HFF-Myc (cell line): ENCODE data around the gene METTL9.

Experiments used
- DNase-seq: peaks from one replicate; pipeline ENCODE4 v3.0.0-alpha.2; 2011; ENCODE audit warnings: low read depth; ENCODE audit errors: extremely low read depth
- H3K4me3 ChIP-seq: replicated peaks from 2 replicates; pipeline ENCODE4 v1.5.1; 2011; ENCODE audit warnings: low read depth, mild to moderate bottlenecking, control low read depth, low read length
- TF ChIP-seq, protein P1 (sequence below): IDR thresholded peaks from 2 replicates; pipeline ENCODE4 v1.5.1; 2012; ENCODE audit warnings: mild to moderate bottlenecking, low read depth, low read length, control low read depth; ENCODE audit errors: missing control alignments

METTL9 gene

DNA sequence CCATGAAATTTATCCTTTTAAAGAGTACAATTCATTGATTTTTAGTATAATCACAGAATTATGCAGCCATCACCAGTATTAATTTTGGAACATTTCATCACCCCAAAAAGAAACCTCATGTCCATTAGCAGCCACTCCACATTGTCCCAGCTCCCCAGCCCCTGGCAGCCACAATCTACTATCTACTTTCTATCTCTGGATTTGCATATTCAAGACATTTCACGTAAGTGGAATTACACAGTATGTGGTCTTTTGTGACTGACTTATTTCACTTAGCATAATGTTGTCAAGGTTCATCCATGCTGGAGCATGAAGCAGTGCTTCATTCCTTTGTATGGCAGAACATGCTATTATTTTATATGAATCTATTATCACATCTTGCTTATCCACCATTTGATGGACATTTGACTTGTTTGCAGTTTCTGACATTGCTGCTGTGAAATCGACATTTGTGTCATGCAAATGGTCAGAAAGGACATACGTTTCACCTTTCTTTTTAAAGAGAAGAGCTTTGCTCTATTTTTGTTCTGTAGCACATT lies 10.7 kb downstream of the METTL9 start:
- H3K4me3 ChIP-seq: no peak overlapping the region
- TF ChIP-seq, protein P1, sequence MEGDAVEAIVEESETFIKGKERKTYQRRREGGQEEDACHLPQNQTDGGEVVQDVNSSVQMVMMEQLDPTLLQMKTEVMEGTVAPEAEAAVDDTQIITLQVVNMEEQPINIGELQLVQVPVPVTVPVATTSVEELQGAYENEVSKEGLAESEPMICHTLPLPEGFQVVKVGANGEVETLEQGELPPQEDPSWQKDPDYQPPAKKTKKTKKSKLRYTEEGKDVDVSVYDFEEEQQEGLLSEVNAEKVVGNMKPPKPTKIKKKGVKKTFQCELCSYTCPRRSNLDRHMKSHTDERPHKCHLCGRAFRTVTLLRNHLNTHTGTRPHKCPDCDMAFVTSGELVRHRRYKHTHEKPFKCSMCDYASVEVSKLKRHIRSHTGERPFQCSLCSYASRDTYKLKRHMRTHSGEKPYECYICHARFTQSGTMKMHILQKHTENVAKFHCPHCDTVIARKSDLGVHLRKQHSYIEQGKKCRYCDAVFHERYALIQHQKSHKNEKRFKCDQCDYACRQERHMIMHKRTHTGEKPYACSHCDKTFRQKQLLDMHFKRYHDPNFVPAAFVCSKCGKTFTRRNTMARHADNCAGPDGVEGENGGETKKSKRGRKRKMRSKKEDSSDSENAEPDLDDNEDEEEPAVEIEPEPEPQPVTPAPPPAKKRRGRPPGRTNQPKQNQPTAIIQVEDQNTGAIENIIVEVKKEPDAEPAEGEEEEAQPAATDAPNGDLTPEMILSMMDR: no peak

DNA sequence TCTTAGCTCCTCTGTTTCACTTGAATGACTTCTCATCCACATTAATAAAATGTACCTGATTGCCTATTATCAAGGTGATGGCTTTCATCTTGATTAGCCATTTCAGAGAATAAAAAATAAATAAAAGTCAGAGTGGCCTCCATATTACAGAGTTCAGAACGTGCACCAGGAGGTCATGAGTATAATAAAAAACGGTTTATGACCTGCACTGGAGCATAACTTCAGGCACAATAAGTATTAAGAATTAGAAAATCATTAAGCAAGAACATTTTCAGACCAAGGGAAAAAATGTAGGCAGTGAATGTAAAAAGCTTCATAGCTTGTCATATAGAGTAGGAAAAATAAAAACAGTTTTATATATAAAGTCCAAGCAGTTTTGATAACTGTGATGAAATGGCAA lies 11.4 kb downstream of the METTL9 start:
- H3K4me3 ChIP-seq: no peak overlapping the region
- no peak for DNase-seq
- TF ChIP-seq, protein P1: no peak

More for the DNA sequence above, 10.7 kb downstream of the METTL9 start:
- no peak for DNase-seq

DNA sequence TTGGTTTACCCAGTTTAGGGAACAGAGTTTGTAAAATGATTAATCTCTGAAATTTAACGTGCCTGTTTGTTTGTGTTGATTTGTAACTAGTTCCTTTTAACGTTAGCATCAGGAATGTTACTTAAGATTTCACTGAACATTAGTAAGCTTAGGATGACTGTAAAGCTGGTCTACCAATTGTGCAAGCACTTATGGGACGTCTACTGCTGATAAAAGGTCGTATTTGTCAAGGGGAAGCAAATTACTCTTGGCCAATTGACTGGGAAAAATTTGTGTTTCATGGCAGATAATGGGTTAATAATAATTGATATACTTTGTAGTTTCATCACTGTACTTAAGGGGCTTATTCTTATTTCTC lies 11.8 kb downstream of the METTL9 start:
- TF ChIP-seq, protein P1: no peak
- no peak for DNase-seq
- no peak overlapping the region for H3K4me3 ChIP-seq

DNA sequence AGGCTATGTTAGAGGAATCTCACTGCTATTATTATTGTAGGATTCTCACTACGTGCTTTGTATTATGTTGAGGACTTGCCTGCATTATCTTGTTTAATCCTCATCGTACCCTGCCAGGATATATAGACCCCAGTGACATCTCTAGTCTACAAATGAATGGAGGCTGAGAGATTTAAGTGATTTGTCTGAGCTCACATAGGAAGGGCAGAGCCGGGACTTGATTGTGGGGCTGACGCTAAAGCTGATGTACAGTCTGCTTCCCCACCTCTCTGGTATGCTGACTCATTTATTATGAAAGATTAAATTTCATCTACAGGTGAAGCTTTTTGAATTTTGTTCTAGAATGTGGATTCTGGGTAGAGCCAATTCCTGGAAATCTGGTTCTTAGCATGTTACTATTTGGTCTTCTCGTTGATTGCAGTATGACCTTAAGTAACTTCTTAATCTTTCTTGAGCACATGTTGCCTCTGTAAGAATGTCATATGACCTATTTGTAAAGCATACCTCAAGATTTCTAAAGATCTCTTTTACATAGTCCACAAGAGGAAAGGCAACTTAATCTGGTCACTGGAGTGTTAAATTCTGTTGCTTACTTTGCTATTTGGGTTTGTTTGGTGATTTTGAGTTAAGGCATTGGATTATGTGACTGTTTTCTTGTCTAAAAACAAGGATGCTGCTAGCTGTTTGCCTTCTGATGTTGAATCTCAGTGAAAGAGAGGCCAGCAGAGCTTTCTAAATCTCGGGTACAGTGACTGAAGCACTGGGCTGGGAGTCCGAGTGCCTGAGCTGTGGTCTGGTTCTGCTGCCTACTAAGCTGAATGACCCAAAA lies 12.4 kb downstream of the METTL9 start:
- TF ChIP-seq, protein P1: no peak
- H3K4me3 ChIP-seq: no peak overlapping the region
- no peak for DNase-seq

DNA sequence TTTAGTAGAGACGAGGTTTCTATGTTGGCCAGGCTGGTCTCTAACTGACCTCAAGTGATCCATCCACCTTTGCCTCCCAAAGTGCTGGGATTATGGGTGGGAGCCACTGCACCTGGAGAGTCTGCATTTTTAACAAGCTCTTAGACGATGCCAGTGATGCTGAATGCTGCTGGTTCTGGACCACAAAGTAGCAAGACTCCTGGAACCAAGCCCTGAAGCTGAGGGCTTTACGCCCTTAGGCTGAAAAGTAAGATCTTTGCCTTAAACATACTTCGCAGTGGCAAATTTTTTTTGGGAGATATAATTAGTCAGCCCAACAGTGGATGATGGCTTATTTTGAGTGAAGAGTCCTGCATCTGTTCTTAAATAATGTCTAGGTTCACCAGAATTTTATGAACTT lies 14.0 kb downstream of the METTL9 start:
- no peak overlapping the region for H3K4me3 ChIP-seq
- no peak for DNase-seq
- TF ChIP-seq, protein P1: no peak

DNA sequence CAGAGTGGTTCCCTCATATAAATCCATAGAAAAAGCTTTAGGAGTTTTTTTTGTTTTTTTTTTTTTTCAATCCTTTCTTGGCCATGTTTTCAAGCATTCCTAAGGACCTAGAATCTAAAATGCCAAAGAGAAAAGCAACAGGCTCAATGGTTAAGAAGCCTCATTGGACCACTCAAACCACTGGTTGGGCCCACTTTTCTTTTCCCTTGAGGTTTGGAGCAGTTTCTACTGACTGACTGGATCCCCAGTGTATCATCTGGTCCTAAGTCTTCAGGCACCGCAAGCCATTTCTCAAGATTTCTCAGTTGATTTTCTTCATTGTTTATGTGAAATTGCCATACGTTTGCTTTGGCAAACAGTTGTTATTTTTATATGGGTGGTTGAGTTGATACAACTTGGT lies 14.4 kb downstream of the METTL9 start:
- H3K4me3 ChIP-seq: no peak overlapping the region
- TF ChIP-seq, protein P1: no peak
- DNase-seq: no peak
